ENCODE results near the gene PLCB1.
"Not testable (repeated sequence)": the region's sequence is repeated elsewhere in the genome, so short reads cannot be mapped to it uniquely, and the experiment has no call there.

The PLCB1 gene

GRCh38 chr20:8335495-8336195 lies 203.6 kb downstream of the PLCB1 start:
- Mint-ChIP-seq H3K27me3 (ENCODE audit: low read depth, poor library complexity) (no peaks in the 10 kb centered on the region), H3K9me3 (peaks cover under 1% of the 10 kb centered on the region), H3K36me3 (ENCODE audit: low read depth) (no peaks in the 10 kb centered on the region), H3K27ac (no peak overlapping the region), H3K4me1 (peaks cover 25% of the 10 kb centered on the region), H3K4me3 (no peak overlapping the region)
- no peak for DNase-seq
- no peak for TF ChIP-seq CTCF (IDR thresholded peaks at IDR 0.05)

- Mint-ChIP-seq H3K4me1 (peaks cover 19% of the 10 kb centered on the region), H3K36me3 (ENCODE audit: low read depth) (peaks cover 5% of the 10 kb centered on the region), H3K4me3 (no peak overlapping the region), H3K27me3 (ENCODE audit: low read depth, poor library complexity) (peaks cover 10% of the 10 kb centered on the region), H3K9me3 (peaks cover 7% of the 10 kb centered on the region), H3K27ac (peak overlapping the region; percentile 27)
- DNase-seq, result no peak
- no peak for TF ChIP-seq CTCF (IDR thresholded peaks at IDR 0.05)
These were observed 207.3 kb downstream of the PLCB1 start for GRCh38 chr20:8339349-8339748.

GRCh38 chr20:8342391-8342790 lies 210.3 kb downstream of the PLCB1 start:
- no peak for TF ChIP-seq CTCF (IDR thresholded peaks at IDR 0.05)
- H3K9me3 Mint-ChIP-seq, result peaks cover 7% of the 10 kb centered on the region
- peaks cover 5% of the 10 kb centered on the region for H3K36me3 Mint-ChIP-seq (ENCODE audit: low read depth)
- no peak overlapping the region for H3K27ac Mint-ChIP-seq
- DNase-seq, result no peak
- H3K4me1 Mint-ChIP-seq, result peaks cover 34% of the 10 kb centered on the region
- H3K27me3 Mint-ChIP-seq (ENCODE audit: low read depth, poor library complexity), result peaks cover 10% of the 10 kb centered on the region
- no peak overlapping the region for H3K4me3 Mint-ChIP-seq

GRCh38 chr20:8344106-8344505 lies 212.0 kb downstream of the PLCB1 start:
- TF ChIP-seq CTCF (IDR thresholded peaks at IDR 0.05), result no peak
- no peak overlapping the region for H3K27ac Mint-ChIP-seq

GRCh38 chr20:8344631-8345030 lies 212.6 kb downstream of the PLCB1 start:
- Mint-ChIP-seq H3K4me1 (peaks cover 26% of the 10 kb centered on the region), H3K4me3 (no peak overlapping the region), H3K36me3 (ENCODE audit: low read depth) (peaks cover 5% of the 10 kb centered on the region), H3K27me3 (ENCODE audit: low read depth, poor library complexity) (peaks cover 10% of the 10 kb centered on the region), H3K27ac (no peak overlapping the region), H3K9me3 (peaks cover 7% of the 10 kb centered on the region)
- no peak for TF ChIP-seq CTCF (IDR thresholded peaks at IDR 0.05)
- no peak for DNase-seq

More at GRCh38 chr20:8344106-8344505, 212.0 kb downstream of the PLCB1 start:
- Mint-ChIP-seq H3K9me3 (peaks cover 7% of the 10 kb centered on the region), H3K36me3 (ENCODE audit: low read depth) (peaks cover 5% of the 10 kb centered on the region), H3K4me3 (no peak overlapping the region), H3K27me3 (ENCODE audit: low read depth, poor library complexity) (peaks cover 10% of the 10 kb centered on the region), H3K4me1 (peaks cover 32% of the 10 kb centered on the region)
- DNase-seq, result no peak

- DNase-seq, result no peak
- no peak overlapping the region for H3K4me3 Mint-ChIP-seq
- H3K36me3 Mint-ChIP-seq (ENCODE audit: low read depth), result no peaks in the 10 kb centered on the region
- no peak overlapping the region for H3K27ac Mint-ChIP-seq
- H3K27me3 Mint-ChIP-seq (ENCODE audit: low read depth, poor library complexity), result peaks cover 8% of the 10 kb centered on the region
- no peaks in the 10 kb centered on the region for H3K9me3 Mint-ChIP-seq
- no peak for TF ChIP-seq CTCF (IDR thresholded peaks at IDR 0.05)
- peaks cover 15% of the 10 kb centered on the region for H3K4me1 Mint-ChIP-seq
These were observed 214.7 kb downstream of the PLCB1 start for GRCh38 chr20:8346700-8347270.

GRCh38 chr20:8350225-8350624 lies 218.2 kb downstream of the PLCB1 start:
- H3K27me3 Mint-ChIP-seq (ENCODE audit: low read depth, poor library complexity); H3K27ac Mint-ChIP-seq; H3K9me3 Mint-ChIP-seq; H3K4me1 Mint-ChIP-seq; H3K4me3 Mint-ChIP-seq; H3K36me3 Mint-ChIP-seq (ENCODE audit: low read depth); DNase-seq: not testable (repeated sequence)
